ENCODE results near the gene SMIM41.

Gene SMIM41

DNA sequence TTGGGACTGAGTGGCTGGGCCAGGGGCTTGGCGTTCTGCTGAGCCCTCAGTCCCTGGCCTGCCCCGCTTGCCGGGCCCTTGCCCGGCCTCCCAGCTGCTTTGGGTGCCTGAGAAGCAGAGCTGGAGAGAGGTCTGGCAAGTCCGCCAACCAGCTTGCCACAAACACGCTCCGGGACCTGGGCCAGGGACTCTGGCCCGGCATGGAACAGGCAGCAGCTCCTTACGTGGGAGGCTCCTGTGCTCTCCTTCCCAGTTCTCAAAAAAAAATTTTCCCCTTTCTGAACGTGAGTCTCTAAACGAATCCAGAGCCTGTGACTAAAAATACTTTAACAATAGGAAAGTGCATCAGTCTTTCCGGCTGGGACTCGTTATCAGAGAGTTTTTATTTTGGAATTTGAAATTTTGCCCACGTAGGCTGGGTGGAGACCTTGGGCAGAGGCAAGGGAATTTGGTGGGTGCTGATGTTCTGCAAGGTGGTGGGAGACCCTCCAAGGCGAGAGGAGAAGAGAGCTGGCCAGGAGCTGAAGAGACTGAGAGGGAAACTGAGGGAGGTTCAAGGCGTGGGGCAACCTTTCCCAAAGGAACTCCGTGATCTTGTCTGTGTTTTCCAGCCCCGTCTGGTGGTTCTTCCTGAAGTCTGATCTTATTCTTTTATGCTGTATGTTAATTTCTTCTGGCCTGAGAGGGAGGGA is 35.1 kb upstream of the SMIM41 start:
- H3K36me3 Mint-ChIP-seq (ENCODE audit: low read depth), result no peaks in the 10 kb centered on the region
- no peak overlapping the region for H3K27ac Mint-ChIP-seq
- peaks cover 38% of the 10 kb centered on the region for H3K4me1 Mint-ChIP-seq (ENCODE audit: low read depth)
- no peak overlapping the region for H3K4me3 Mint-ChIP-seq
- H3K9me3 Mint-ChIP-seq, result no peaks in the 10 kb centered on the region
- H3K27me3 Mint-ChIP-seq, result no peaks in the 10 kb centered on the region
- no peak for DNase-seq

DNA sequence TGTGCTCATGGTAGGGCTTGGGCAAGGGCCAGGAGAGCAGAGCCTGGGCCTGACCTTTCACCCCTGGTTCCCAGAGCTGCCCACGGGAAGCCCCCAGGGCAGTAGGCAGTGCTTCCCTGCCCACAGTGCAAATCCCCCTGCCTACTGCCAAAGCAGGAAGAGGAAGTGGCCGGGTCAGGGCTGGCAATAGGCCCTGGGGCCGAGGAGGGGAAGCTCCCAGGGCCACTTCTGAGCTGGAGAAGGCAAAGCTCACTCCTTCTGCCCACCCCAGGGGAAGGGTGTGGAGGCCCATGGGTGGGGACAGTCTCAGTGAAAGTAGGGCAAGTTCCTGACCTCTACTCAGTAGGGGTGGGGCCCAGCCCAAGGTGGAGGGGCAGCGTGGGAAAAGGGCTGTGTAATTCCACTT is 33.7 kb upstream of the SMIM41 start:
- H3K9me3 Mint-ChIP-seq, result no peaks in the 10 kb centered on the region
- H3K36me3 Mint-ChIP-seq (ENCODE audit: low read depth), result no peaks in the 10 kb centered on the region
- H3K27ac Mint-ChIP-seq, result no peak overlapping the region
- H3K4me3 Mint-ChIP-seq, result no peak overlapping the region
- no peaks in the 10 kb centered on the region for H3K27me3 Mint-ChIP-seq
- no peak for DNase-seq
- peaks cover 39% of the 10 kb centered on the region for H3K4me1 Mint-ChIP-seq (ENCODE audit: low read depth)

DNA sequence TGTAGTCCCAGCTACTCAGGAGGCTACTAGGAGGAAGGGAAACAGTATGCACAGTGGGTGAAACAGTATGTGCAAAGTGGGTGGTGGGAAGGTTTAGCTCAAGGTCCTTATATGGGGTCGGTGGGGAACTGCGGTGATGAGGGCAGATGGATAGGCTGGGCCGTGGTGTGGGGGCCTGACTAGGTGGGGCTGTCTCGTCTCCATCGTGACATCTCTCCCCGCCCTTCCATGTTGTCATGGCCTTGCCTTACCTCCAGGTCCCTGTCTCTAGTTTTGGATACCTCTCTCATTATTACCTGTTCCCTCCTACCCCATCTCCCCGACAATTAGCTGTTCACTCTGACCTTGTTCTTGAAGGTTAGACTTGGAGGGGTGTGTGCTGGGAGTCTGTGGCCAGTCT is 32.6 kb upstream of the SMIM41 start:
- Mint-ChIP-seq H3K36me3 (ENCODE audit: low read depth) (peaks cover 6% of the 10 kb centered on the region), H3K4me3 (no peak overlapping the region), H3K9me3 (no peaks in the 10 kb centered on the region), H3K27me3 (no peaks in the 10 kb centered on the region), H3K4me1 (ENCODE audit: low read depth) (peaks cover 35% of the 10 kb centered on the region), H3K27ac (no peak overlapping the region)
- DNase-seq, result no peak

- Mint-ChIP-seq H3K4me1 (ENCODE audit: low read depth) (peaks cover 41% of the 10 kb centered on the region), H3K4me3 (peak overlapping the region; percentile 93), H3K27ac (peak overlapping the region; percentile 52), H3K27me3 (no peaks in the 10 kb centered on the region), H3K9me3 (no peaks in the 10 kb centered on the region), H3K36me3 (ENCODE audit: low read depth) (peaks cover 13% of the 10 kb centered on the region)
- no peak for DNase-seq
These were observed 30.2 kb upstream of the SMIM41 start for GRCh38 chr12:52049286-52049685.

GRCh38 chr12:52049688-52050087 is 29.8 kb upstream of the SMIM41 start:
- H3K9me3 Mint-ChIP-seq, result no peaks in the 10 kb centered on the region
- no peaks in the 10 kb centered on the region for H3K27me3 Mint-ChIP-seq
- DNase-seq, result no peak
- peak overlapping the region; percentile 93 for H3K4me3 Mint-ChIP-seq
- H3K36me3 Mint-ChIP-seq (ENCODE audit: low read depth), result peaks cover 17% of the 10 kb centered on the region
- peak overlapping the region; percentile 52 for H3K27ac Mint-ChIP-seq
- H3K4me1 Mint-ChIP-seq (ENCODE audit: low read depth), result peaks cover 43% of the 10 kb centered on the region

GRCh38 chr12:52050116-52050757 is 29.3 kb upstream of the SMIM41 start:
- H3K36me3 Mint-ChIP-seq (ENCODE audit: low read depth), result peaks cover 23% of the 10 kb centered on the region
- peak overlapping the region; percentile 93 for H3K4me3 Mint-ChIP-seq
- H3K27me3 Mint-ChIP-seq, result no peaks in the 10 kb centered on the region
- peak overlapping the region; percentile 90 for H3K27ac Mint-ChIP-seq
- no peaks in the 10 kb centered on the region for H3K9me3 Mint-ChIP-seq
- H3K4me1 Mint-ChIP-seq (ENCODE audit: low read depth), result peaks cover 43% of the 10 kb centered on the region
- no peak for DNase-seq

DNA sequence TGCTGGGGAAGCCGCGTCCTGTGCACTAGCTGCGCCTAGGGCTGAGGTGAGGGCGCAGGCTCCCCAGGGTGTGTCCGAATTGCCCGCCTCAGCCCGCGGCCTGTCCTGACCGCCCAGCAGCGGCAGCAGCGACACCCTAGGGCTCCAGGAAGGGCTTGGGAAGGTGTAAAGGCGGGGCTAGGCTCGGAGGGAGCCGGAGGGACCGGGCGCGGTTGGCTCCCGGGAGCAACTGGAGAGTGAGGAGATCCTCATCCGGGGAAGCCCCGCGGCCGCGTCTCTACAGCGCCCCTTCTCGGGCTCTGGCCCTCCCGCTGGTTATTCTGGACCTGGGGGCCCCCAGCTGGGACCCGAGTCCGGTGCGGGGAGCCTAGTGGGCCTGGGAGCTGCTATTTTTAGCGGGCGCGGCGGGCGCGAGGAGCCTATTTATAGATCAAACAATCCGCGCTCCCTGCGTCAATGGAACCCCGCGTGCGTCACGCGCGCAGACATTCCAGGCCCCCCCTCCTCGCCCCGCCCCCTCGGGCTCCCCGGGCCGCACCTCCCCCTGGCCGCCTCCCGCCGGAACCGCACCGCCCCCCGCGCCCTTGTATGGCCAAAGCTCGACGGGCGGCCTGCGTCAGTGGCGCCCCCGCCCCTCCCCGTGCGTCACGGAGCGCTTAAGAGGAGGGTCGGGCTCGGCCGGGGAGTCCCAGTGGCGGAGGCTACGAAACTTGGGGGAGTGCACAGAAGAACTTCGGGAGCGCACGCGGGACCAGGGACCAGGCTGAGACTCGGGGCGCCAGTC is 28.6 kb upstream of the SMIM41 start, which contains the start of gene NR4A1:
Gene NR4A1 (plus strand): TSS at position 685 of the 784 bp plus-strand sequence. CDS start 2,887 bp downstream, outside the sequence.
- peak within 1 kb of the TSS; percentile 93 for H3K4me3 Mint-ChIP-seq
- peaks cover 29% of the 10 kb centered on the region for H3K36me3 Mint-ChIP-seq (ENCODE audit: low read depth)
- H3K27me3 Mint-ChIP-seq, result no peaks in the 10 kb centered on the region
- DNase-seq, result peak; percentile 99
- peaks cover 39% of the 10 kb centered on the region for H3K4me1 Mint-ChIP-seq (ENCODE audit: low read depth)
- H3K9me3 Mint-ChIP-seq, result no peaks in the 10 kb centered on the region
- peak within 1 kb of the TSS; percentile 94 for H3K27ac Mint-ChIP-seq

DNA sequence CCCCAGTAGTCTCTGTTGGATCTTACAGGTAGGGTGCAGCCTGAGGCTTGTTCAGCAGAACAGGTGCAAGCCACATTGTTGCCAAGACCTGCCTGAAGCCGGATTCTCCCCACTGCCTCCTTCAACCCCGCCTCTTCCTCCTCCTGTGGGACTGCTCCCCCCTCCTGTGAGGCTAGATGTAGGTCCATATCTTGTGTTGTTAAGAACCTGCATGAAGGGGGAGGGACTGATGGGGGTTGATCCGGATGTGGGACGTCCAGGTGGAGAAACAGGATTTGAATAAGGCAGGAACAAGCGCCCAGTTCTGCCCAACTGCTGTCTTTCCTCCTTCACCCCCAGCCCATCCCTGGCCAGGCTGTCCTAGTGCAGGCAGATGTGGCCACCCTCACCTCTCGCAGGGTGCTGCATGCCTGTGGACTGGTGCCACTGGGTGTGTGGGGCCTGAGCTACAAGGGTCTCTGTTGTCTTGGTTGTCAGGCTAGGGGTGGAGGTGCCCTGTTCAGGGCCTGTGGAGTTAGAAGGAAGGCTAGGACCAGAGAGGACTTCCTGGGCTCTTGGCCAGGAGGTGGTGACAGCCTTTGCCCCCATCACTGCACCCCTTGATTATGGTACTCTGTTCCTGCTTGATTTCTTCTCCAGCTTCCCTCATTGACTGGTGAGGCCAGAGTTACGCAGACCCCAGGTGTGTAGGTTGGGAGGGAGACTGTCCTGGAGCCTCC is 26.9 kb upstream of the SMIM41 start:
- peak; percentile 43 for DNase-seq
- H3K27me3 Mint-ChIP-seq, result no peaks in the 10 kb centered on the region
- H3K4me1 Mint-ChIP-seq (ENCODE audit: low read depth), result peaks cover 39% of the 10 kb centered on the region
- H3K9me3 Mint-ChIP-seq, result no peaks in the 10 kb centered on the region
- peaks cover 45% of the 10 kb centered on the region for H3K36me3 Mint-ChIP-seq (ENCODE audit: low read depth)
- H3K4me3 Mint-ChIP-seq, result peak overlapping the region; percentile 93
- peak overlapping the region; percentile 94 for H3K27ac Mint-ChIP-seq

- Mint-ChIP-seq H3K4me1 (ENCODE audit: low read depth) (peaks cover 39% of the 10 kb centered on the region), H3K9me3 (no peaks in the 10 kb centered on the region), H3K27me3 (no peaks in the 10 kb centered on the region), H3K36me3 (ENCODE audit: low read depth) (peaks cover 55% of the 10 kb centered on the region), H3K27ac (peak overlapping the region; percentile 44), H3K4me3 (peak overlapping the region; percentile 93)
- no peak for DNase-seq
These were observed 25.8 kb upstream of the SMIM41 start for GRCh38 chr12:52053536-52054209.

GRCh38 chr12:52054231-52054832 is 25.2 kb upstream of the SMIM41 start:
- H3K27me3 Mint-ChIP-seq, result no peaks in the 10 kb centered on the region
- peak overlapping the region; percentile 3 for H3K4me3 Mint-ChIP-seq
- H3K4me1 Mint-ChIP-seq (ENCODE audit: low read depth), result peaks cover 37% of the 10 kb centered on the region
- peak overlapping the region; percentile 40 for H3K27ac Mint-ChIP-seq
- no peak for DNase-seq
- no peaks in the 10 kb centered on the region for H3K9me3 Mint-ChIP-seq
- peaks cover 60% of the 10 kb centered on the region for H3K36me3 Mint-ChIP-seq (ENCODE audit: low read depth)

- DNase-seq, result no peak
- Mint-ChIP-seq H3K4me3 (no peak overlapping the region), H3K9me3 (no peaks in the 10 kb centered on the region), H3K36me3 (ENCODE audit: low read depth) (peaks cover 67% of the 10 kb centered on the region), H3K27me3 (no peaks in the 10 kb centered on the region), H3K4me1 (ENCODE audit: low read depth) (peaks cover 29% of the 10 kb centered on the region), H3K27ac (peak overlapping the region; percentile 40)
These were observed 24.4 kb upstream of the SMIM41 start for GRCh38 chr12:52054833-52055730.

DNA sequence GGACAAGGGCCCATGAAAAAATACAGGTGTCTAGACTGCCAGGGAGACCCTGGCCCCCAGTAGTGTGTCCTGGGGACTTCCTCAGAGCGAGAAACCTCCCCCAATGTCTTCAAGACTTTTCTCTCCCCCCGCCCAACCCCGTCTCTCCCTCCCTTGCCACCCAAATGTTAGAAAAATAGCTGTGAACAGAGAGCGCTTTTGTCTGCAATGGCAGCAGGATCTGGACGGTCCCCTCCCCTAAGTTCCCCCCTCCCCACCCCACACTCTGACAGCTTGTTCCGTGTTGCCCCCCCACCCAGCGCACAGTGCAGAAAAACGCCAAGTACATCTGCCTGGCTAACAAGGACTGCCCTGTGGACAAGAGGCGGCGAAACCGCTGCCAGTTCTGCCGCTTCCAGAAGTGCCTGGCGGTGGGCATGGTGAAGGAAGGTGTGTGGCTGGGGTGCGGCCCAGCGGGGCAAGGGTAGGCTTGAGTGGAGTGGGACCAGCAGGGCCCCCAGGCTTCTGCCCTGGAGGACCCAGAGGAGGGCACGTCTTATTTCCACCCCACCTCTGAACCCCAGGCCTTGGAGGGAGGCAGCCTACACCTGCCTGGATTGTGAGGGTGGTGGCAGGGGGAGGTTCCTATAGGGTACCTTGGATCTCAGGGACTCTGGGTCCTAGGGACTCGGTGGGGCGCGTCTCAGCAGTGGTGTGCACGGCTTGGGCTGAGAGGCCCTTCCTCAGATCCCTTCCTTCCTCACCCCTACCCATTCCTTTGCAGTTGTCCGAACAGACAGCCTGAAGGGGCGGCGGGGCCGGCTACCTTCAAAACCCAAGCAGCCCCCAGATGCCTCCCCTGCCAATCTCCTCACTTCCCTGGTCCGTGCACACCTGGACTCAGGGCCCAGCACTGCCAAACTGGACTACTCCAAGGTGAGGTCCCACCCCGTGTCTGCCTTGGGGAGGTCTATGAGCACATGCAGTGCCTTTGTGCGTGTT is 23.5 kb upstream of the SMIM41 start:
- H3K27ac Mint-ChIP-seq, result no peak overlapping the region
- H3K4me1 Mint-ChIP-seq (ENCODE audit: low read depth), result peaks cover 23% of the 10 kb centered on the region
- no peaks in the 10 kb centered on the region for H3K9me3 Mint-ChIP-seq
- H3K27me3 Mint-ChIP-seq, result no peaks in the 10 kb centered on the region
- H3K4me3 Mint-ChIP-seq, result no peak overlapping the region
- no peak for DNase-seq
- peaks cover 67% of the 10 kb centered on the region for H3K36me3 Mint-ChIP-seq (ENCODE audit: low read depth)
